NOMO-1 treated with DMSO at 0.1 percent for 48 hours (cell line): ENCODE data around the gene PROM1.

Experiments
- DNase-seq: peaks from one replicate; lab custom pipeline; 2025; ENCODE audit not compliant: unreplicated experiment; lab: John Stamatoyannopoulos, UW

The PROM1 gene

DNA sequence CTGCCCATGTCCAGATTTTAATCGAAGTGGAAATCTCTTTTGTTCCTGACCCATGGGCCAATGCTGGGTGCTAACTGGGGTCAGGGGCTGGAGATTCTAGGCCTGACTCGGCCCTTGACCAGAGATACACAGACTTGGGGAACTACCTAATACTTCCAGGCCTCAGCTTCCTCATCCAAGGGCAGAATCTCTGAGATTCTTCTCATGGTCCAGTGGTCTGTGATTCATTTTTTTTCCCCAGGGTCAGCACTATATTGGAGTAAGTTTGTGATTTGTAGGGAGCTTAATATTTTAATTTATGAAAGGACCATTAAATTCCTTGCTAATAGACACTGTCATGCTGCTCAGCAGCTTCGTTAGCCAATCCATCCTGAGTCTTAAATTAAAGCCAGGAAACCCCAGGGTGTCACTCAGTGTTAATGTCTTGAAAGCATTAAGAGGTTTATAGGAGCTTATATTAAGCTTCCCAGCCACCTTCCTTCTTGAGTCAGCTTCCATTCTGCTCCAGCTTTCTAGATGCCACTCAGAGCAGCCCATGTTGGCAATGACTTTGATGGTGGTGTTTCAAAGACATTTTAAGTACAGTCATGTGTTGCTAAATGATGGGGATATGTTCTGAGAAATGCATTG, 27.0 kb upstream of the PROM1 start:
- no peak for DNase-seq

DNA sequence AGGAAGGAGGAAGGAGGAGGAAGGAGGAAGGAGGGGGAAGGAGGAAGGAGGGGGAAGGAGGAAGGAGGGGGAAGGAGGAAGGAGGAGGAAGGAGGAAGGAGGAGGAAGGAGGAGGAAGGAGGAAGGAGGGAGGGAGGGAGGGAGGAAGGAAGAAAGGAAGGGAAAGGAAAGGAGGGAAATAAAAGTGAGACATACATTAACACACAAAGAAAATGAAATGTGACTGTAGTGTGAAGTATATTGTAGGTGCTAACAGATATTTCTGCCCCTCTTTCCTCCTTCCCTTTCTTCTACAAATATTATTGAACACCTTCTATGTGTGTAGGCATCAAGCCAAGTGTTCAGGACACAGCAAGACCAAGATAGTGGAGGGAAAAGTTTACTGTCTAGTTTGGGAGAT, 26.4 kb upstream of the PROM1 start:
- DNase-seq: no peak

DNA sequence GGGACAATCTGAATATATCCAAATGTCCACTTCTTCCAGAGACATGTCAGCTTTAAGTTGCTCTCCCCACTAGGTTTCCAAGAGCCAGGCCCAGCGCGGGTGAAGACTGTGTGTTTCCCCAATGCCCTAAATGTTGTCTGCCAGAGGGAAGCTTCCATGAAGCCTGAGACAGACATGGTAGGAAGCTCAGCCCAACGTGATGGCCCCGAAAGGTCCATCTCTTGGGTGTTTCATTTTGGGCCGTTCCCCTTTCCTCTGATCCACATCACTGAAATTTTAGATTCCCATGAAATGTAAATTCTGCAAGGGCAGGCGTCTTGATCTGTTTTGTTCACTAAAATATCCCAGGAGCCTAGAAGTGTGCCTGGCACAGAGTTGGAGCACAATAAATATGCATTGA, 25.4 kb upstream of the PROM1 start:
- no peak for DNase-seq

DNA sequence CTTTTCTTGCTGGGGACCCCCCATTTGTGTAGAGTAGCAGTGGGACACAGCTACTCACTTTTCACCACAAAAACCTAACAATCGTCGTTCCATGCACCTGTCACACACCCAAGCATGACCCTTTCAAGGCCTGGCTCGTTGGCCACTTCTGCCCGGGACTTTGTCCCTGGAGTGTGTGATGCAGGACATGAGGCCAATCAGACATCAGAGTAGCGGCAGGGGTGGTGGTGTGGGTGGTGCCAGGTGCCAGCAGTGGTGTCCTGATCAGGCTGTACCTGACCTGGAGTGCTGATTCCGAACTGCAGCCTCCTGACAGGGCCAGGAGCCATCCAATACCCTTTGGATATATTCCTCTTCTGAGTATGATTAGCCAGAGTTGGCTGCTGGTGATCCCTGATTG, 23.1 kb upstream of the PROM1 start:
- no peak for DNase-seq

DNA sequence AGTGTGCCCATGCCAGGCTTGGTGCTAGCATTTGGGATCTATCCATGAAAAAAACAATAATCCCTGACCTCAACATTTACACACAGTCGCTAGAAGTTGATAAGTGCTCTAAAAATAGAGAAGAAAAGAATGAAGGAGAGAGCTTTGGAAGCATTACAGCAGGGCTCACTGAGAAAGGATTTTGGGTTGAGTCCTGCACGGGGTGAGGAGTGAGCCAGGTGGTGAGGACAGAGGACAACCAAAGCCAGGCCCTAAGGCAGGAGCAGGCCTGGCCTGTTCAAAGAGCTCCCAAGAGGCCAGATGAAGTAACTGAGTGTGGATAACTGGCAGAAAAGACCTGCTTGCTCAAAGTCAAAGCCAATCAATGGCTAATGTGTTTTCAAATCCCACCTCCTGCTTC, 20.7 kb upstream of the PROM1 start:
- DNase-seq: no peak

DNA sequence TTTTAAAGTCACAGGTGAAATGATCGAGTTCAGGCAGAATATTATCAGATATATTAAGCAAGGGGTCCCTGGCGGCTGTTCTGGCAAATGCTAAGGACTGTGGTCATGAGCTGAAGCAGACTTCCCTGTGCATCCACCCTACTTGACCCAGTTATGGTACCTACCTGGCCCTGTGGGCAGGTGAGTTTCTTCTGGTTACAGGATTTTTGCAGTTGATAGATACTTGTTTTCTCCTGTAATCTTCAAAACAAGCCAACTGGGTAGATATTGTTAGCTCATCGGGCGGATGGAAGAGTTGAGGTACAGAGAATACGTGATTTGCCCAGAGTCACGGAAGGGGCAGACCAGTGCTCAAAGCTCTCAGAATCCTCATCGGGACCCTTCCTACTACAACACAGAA, 18.5 kb upstream of the PROM1 start:
- no peak for DNase-seq

GRCh38 chr4:16100833-16101232, 17.0 kb upstream of the PROM1 start:
- DNase-seq: no peak

- no peak for DNase-seq
These were observed 9.0 kb upstream of the PROM1 start for GRCh38 chr4:16092682-16093319.

DNA sequence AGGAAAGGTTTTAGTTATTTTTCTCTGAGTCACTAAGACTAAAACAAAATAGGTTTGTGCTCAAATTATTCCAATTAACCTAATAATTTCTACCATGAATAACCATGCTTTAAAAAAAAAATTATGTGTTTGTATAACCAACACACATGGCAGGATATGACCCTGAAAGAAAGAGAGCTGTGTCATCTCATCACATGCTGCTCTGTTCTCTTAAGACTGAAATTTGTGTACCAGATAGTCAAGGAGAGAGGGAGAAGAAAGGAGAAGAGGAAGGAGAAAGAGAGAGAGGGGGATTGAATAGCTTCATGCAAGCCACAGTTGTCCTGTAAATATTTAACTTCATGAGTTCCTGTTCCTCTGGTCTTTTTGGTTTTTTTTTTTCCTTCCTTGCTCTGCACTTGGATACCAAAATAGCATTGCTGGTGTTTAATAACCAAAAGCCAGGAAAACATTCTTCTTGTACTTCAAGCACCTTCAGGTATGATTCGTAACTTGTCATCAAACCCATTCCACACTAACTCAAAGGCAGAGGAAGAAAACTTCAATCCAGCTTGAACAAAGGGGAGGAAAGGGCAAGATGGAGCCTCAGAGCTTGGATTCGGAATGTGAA, 6.4 kb upstream of the PROM1 start:
- no peak for DNase-seq

DNA sequence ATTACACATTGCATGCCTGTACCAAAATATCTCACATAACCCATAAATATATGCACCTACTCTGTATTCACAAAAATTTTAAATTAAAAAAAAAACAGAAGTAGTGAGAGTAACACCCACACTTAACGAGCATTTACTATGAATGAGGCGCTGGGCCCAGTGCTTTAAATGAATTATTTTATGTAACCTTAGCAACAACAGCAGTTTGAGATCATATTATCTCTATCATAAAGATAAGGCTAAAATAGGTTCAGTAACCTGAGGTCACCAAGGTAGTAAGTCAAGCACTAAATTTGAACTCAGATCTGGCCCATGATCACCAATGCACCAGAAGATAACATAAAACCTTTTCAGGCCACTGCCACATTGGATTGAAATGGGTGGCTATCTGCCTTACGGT, 5.3 kb upstream of the PROM1 start:
- no peak for DNase-seq

GRCh38 chr4:16088601-16089000, 4.8 kb upstream of the PROM1 start:
- no peak for DNase-seq

- DNase-seq: no peak
These were observed 2.0 kb upstream of the PROM1 start for GRCh38 chr4:16085822-16086221.

- DNase-seq: no peak
These were observed 1.2 kb downstream of the PROM1 start for GRCh38 chr4:16082426-16083240.

DNA sequence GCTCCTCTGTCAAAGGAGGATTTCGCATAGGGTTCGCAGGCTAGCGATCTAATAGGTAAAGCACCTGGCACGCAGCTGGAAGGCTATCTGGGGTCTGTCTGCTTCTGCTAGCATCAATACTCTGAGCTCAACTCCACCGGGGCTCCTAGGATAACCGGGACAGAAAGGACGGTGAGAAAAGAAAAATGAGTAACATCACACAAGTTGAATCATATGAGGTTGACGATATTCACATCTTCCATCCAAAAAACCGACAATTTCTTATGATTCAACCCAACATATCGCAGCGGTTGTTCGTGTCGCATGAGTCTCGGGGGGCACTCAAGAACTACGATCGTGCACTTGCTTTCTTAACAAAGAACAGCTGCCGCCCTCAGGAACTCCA, 1.8 kb downstream of the PROM1 start:
- no peak for DNase-seq

- DNase-seq: no peak
These were observed 4.8 kb downstream of the PROM1 start for GRCh38 chr4:16079046-16079445.

- no peak for DNase-seq
These were observed 5.5 kb downstream of the PROM1 start for GRCh38 chr4:16078195-16078760.

GRCh38 chr4:16077786-16078185, 6.0 kb downstream of the PROM1 start:
- no peak for DNase-seq

GRCh38 chr4:16075975-16076757, 7.7 kb downstream of the PROM1 start:
- no peak for DNase-seq

DNA sequence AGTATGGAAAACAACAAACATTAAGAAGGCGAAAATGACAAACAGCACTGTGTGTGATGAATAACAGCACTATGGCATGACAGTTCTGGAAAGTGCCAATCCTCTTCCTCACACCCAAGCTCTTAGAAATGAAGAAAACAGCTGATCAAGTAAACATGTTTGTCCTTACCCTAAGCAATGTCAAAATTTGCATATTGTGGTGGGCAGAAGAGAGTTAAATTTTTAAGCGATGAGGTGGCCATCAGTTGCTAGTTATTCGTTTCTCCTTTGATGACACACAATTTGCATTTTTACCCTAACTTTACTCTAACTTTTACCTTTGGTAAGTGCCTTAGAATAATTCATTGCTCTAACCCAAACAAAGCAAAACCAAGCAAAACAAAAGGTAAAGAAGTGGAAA, 8.8 kb downstream of the PROM1 start:
- DNase-seq: no peak

GRCh38 chr4:16072168-16072567, 11.7 kb downstream of the PROM1 start:
- no peak for DNase-seq

- peak; percentile 28 for DNase-seq
These were observed 13.6 kb downstream of the PROM1 start for GRCh38 chr4:16070203-16070602.
